Panc1 (cell line): ENCODE results near the gene POLR3E.
A peak's percentile ranks its signal among the peaks of the same experiment; 100 is the strongest.

Source experiments
- CTCF ChIP-seq: fragments of 450-650 bp; IDR thresholded peaks from 2 replicates; pipeline ENCODE4 v1.5.1; 2017; ENCODE audit warnings: mild to moderate bottlenecking
- POLR2AphosphoS5 ChIP-seq: IDR thresholded peaks from 2 replicates; pipeline ENCODE4 v1.6.1; 2012; ENCODE audit warnings: mild to moderate bottlenecking, low read depth, low read length, moderate library complexity
- TF ChIP-seq, protein P1 (sequence below), 2 experiments: IDR thresholded peaks; 2 replicates each; pipeline ENCODE4 v1.6.1; 2011 to 2012; ENCODE audit warnings: low read depth in 2 of 2, control low read depth in 1 of 2, low read length in 1 of 2, mild to moderate bottlenecking in 1 of 2, moderate library complexity in 1 of 2; ENCODE audit not compliant: insufficient read depth in 1 of 2

- no peak for TF ChIP-seq CTCF
- TF ChIP-seq, protein P1, sequence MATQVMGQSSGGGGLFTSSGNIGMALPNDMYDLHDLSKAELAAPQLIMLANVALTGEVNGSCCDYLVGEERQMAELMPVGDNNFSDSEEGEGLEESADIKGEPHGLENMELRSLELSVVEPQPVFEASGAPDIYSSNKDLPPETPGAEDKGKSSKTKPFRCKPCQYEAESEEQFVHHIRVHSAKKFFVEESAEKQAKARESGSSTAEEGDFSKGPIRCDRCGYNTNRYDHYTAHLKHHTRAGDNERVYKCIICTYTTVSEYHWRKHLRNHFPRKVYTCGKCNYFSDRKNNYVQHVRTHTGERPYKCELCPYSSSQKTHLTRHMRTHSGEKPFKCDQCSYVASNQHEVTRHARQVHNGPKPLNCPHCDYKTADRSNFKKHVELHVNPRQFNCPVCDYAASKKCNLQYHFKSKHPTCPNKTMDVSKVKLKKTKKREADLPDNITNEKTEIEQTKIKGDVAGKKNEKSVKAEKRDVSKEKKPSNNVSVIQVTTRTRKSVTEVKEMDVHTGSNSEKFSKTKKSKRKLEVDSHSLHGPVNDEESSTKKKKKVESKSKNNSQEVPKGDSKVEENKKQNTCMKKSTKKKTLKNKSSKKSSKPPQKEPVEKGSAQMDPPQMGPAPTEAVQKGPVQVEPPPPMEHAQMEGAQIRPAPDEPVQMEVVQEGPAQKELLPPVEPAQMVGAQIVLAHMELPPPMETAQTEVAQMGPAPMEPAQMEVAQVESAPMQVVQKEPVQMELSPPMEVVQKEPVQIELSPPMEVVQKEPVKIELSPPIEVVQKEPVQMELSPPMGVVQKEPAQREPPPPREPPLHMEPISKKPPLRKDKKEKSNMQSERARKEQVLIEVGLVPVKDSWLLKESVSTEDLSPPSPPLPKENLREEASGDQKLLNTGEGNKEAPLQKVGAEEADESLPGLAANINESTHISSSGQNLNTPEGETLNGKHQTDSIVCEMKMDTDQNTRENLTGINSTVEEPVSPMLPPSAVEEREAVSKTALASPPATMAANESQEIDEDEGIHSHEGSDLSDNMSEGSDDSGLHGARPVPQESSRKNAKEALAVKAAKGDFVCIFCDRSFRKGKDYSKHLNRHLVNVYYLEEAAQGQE (IDR thresholded peaks at IDR 0.05; ENCODE audit: insufficient read depth in 1 of 2, low read depth in 2 of 2, low read length in 1 of 2) = no peak
- 0 out of 2 replicates have a peak, but pooled peaks have one; percentile 37 for TF ChIP-seq POLR2AphosphoS5
Observed at GRCh38 chr16:22335668-22336246, 38.5 kb downstream of the POLR3E start.
